ENCODE measurements around the gene NEK6. TPM values are rescaled to one million over a fixed set of nuclear protein-coding genes. Genes with fewer than 3 reads are reported as not detected.

The NEK6 gene
- total and polyA plus RNA-seq, 9 donors, result 7.2 to 45.1 (median 22.8) TPM

DNA sequence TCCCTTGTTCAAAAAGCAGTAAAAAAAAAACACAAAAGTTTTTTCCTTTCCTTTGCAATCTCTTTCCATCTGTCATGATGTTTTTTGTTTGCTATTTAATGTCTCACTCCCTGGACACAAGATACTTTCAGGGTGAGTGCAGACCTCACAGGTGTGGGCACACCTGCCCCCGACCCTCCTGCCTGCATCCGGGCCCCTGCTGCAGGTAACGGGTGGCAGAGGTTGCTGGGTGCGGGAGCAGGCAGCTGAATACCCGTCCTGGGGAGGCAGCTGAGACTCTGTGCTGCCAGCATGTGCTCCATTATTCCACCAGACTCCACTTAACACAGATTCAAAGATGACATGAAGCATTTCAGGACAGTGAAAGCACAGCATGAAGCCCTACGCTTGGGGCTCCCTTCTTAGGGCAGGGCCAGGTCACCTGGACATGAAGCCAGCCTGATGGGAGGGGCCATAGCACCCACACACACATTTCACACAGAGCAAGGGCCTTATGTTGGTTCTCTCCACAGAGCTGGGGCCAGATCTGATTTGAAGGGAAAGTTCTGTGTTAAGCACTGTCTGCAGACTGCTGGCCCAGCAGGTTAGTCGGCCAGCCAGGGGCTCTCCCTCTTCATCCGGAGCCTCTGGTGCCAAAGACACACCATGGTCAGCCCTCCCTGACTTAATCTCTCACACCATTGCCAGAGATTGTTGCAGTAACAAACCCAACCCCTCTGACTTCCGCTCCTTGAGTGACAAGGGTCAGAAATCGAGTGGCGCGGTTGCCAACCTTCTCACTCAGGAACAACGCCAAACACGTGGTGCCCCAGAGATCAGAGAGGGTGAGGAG is 13.0 kb downstream of the NEK6 start:
- Histone ChIP-seq H3K27ac (no peak overlapping the region), H3K4me3 (no peak overlapping the region), H3K4me1 (ENCODE audit: insufficient read depth) (no peaks in the 10 kb centered on the region), H3K36me3 (no peaks in the 10 kb centered on the region), H3K27me3 (no peaks in the 10 kb centered on the region), H3K9me3 (no peaks in the 10 kb centered on the region)
- WGBS, 3 donors, result 74 to 81% (median 75%) methylated on average over 14 of the region's 14 CpGs
- TF ChIP-seq EP300 (IDR thresholded peaks at IDR 0.05), result no peak
- no peak for TF ChIP-seq POLR2A (IDR thresholded peaks at IDR 0.05)
- intact Hi-C loops (cut with DNase I), result no loop called here
- no peak for DNase-seq

GRCh38 chr9:124271660-124272059 is 13.9 kb downstream of the NEK6 start:
- no peak for DNase-seq
- no peaks in the 10 kb centered on the region for H3K4me1 ChIP-seq (ENCODE audit: insufficient read depth)
- no peaks in the 10 kb centered on the region for H3K27me3 ChIP-seq
- WGBS, 3 donors, result 50 to 63% (median 62%) methylated on average over 7 of the region's 7 CpGs
- intact Hi-C loops (cut with DNase I), result no loop called here
- no peaks in the 10 kb centered on the region for H3K36me3 ChIP-seq
- no peak overlapping the region for H3K4me3 ChIP-seq
- TF ChIP-seq EP300 (IDR thresholded peaks at IDR 0.05) (no peak), POLR2A (IDR thresholded peaks at IDR 0.05) (no peak)
- TF ChIP-seq, protein P1, sequence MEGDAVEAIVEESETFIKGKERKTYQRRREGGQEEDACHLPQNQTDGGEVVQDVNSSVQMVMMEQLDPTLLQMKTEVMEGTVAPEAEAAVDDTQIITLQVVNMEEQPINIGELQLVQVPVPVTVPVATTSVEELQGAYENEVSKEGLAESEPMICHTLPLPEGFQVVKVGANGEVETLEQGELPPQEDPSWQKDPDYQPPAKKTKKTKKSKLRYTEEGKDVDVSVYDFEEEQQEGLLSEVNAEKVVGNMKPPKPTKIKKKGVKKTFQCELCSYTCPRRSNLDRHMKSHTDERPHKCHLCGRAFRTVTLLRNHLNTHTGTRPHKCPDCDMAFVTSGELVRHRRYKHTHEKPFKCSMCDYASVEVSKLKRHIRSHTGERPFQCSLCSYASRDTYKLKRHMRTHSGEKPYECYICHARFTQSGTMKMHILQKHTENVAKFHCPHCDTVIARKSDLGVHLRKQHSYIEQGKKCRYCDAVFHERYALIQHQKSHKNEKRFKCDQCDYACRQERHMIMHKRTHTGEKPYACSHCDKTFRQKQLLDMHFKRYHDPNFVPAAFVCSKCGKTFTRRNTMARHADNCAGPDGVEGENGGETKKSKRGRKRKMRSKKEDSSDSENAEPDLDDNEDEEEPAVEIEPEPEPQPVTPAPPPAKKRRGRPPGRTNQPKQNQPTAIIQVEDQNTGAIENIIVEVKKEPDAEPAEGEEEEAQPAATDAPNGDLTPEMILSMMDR (IDR thresholded peaks at IDR 0.05), result no peak
- no peaks in the 10 kb centered on the region for H3K9me3 ChIP-seq
- H3K27ac ChIP-seq, result no peak overlapping the region

DNA sequence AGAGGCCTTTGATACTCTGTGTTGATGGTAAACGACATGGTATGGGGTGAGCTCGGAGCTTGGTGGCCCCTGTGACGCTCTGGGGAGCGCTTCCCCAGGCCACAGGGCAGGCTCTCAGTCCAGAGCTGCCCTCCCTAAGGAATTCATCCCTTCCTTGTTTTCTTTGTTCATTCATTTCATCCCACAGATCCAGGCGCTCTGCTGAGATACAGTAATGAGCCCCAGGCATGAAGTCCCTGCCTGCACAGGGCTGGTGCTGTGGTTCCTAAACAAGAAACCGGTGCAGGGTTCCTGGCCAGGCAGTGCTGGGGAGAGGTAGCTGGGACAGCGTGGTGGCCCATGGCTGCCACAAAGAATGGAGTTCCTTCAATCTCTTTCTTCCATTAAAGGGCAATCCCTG is 14.4 kb downstream of the NEK6 start:
- no peak for DNase-seq
- Histone ChIP-seq H3K4me3 (no peak overlapping the region), H3K9me3 (no peaks in the 10 kb centered on the region), H3K27ac (no peak overlapping the region), H3K27me3 (no peaks in the 10 kb centered on the region), H3K4me1 (ENCODE audit: insufficient read depth) (no peaks in the 10 kb centered on the region), H3K36me3 (no peaks in the 10 kb centered on the region)
- TF ChIP-seq, protein P1 (IDR thresholded peaks at IDR 0.05), result no peak
- TF ChIP-seq POLR2A (IDR thresholded peaks at IDR 0.05) (no peak), EP300 (IDR thresholded peaks at IDR 0.05) (no peak)
- intact Hi-C loops (cut with DNase I), result no loop called here
- WGBS, 3 donors, result 84 to 88% (median 85%) methylated on average over 7 of the region's 7 CpGs

DNA sequence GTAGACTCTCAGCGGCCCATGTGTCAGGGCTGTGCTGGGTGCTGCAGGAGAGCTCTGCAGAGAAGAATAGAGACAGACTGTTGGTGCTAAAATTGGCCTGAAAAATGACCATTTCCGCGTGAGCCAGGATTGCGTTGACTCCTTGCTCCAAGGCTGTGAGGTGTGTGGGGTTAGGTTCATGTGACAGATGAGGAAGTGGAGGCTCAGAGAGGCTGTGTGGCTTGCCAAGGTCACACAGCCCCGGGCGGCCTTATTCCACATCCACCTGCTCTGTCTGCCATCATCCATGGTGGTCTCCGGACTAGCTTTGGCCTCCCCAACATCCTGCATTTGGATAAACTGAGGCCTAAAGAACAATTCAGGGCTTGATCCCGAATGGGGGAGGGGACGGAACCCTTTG is 15.2 kb downstream of the NEK6 start:
- H3K4me3 ChIP-seq, result no peak overlapping the region
- intact Hi-C loops (cut with DNase I), result no loop called here
- DNase-seq, result no peak
- TF ChIP-seq POLR2A (IDR thresholded peaks at IDR 0.05) (no peak), EP300 (IDR thresholded peaks at IDR 0.05) (no peak)
- TF ChIP-seq, protein P1 (IDR thresholded peaks at IDR 0.05), result no peak
- H3K36me3 ChIP-seq, result no peaks in the 10 kb centered on the region
- 78 to 81% (median 80%) methylated on average over 9 of the region's 9 CpGs for WGBS, 3 donors
- no peaks in the 10 kb centered on the region for H3K27me3 ChIP-seq
- no peaks in the 10 kb centered on the region for H3K4me1 ChIP-seq (ENCODE audit: insufficient read depth)
- no peak overlapping the region for H3K27ac ChIP-seq
- H3K9me3 ChIP-seq, result no peaks in the 10 kb centered on the region
